HS-5 (cell line): ENCODE data around the gene TMEM45B.
"Not testable (repeated sequence)": the region's sequence is repeated elsewhere in the genome, so short reads cannot be mapped to it uniquely, and the experiment has no call there.

Source experiments
- DNase-seq: peaks from one replicate; pipeline ENCODE4 v3.0.0-alpha.2; 2012; ENCODE audit warnings: low read depth

Gene TMEM45B

DNA sequence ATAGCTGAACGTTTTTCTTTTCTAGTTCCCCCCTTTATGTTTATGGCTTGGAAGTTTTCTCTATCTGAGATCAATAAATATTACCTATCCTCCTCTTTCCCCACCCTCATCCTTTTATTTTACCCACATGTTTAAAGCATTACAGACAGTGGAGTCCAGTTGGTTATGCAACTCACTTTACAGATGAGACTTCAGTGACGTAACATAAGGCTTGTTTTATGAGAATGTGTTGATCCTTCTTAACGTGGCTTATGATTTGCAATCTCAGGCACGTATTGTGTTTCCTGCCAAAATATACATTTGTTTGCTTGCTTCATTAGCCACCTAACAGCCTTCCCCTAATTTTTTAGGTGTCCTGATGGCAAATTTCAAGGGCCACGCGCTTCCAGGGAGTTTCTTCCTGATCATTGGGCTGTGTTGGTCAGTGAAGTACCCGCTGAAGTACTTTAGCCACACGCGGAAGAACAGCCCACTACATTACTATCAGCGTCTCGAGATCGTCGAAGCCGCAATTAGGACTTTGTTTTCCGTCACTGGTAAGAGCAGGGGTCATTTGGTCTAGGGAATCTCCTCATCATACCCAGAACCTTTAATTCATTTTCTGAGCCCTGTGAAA lies 36.6 kb downstream of the TMEM45B start:
- no peak for DNase-seq

- no peak for DNase-seq
Measured at GRCh38 chr11:129853518-129854231, 38.0 kb downstream of the TMEM45B start.

DNA sequence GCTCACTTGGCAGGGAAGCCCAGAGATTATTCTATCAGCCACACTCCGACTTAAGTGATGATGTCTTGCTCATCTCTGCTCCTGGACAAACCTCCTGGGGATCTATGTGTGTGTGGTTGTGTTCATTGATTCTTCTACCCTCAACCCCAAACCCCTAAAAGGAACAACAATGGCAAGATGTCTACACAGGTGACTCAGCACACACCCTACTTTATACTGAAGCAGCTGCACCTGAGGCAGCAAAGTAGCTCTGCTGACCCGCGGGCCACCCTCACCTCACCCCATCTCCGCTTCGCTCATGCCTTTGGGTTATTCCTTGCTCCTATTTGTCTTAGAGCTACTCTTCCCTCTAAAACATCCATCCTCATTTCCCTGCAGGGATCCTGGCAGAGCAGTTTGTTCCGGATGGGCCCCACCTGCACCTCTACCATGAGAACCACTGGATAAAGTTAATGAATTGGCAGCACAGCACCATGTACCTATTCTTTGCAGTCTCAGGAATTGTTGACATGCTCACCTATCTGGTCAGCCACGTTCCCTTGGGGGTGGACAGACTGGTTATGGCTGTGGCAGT lies 38.7 kb downstream of the TMEM45B start:
- DNase-seq: no peak

DNA sequence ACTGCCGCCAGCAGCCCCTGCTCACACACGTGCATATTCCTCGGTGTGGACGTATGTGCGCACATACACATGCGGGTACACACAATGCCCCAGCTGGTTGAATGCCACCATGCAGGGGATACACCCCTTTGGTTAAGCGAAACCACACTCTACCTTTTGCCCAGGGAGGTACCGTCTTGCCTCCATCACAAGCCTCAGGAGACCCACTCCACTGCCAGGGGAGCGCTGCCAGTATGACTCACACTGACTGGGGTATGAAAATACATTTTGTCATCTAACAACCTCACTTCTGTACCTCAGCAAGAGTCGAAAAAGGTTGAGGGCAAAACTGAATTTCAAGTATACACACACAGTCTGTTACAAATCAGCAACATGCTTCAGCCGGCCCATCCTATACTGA lies 39.4 kb downstream of the TMEM45B start:
- no peak for DNase-seq

DNA sequence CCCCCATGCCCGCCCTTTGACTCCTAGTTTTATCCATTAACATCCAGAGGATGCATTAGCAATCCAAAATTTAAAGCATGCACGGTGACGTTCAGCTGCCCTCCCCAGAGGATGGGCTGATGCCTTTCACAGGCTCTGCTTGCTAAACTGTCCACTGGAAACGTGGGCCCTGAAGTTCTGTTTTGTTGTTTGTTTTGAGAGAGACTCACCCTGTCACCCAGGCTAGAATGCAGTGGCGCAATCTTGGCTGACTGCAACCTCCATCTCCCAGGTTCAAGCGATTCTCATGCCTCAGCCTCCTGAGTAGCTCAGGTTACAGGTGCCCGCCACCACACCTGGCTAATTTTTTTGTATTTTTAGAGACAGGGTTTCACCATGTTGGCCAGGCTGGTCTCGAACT lies 40.4 kb downstream of the TMEM45B start:
- DNase-seq: no peak

DNA sequence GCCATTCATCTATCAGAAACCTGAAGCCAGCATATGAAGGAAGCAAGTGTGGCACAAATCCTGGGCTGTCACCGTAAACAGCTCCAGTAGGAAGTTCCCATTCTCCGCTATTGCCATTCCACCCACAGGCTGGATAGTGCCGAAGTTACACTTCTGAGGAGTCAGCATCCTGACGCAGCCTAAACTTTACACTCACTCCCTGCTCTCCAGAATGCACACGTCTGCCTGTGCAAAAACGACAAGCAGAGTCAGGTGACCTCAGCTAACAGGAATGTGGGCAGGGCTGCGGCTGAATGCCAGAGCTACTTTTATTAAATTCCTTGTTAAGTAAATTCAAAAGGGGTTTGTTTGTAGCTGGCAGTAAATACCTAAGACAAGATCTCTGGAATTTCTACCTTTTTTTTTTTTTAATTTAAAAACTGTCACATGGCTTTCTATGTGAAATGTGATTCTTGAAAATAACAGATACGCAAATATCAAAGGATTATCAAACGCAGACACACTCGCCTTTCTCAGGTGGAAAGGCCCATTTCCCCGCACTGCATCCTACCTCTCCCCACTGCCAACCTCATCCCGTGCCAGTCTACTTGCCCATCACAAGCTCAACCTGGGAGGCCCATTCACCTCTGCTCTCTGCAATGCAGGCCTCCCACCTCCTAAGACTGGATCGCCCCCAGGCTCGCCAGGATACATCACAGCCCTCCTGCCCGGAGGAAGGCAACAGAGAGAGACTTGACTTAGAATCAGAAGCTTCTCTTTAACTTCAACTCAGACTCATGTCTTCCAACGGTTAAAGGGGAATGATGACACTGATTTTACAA lies 46.3 kb downstream of the TMEM45B start:
- DNase-seq: peak; percentile 76

- no peak for DNase-seq
Measured at GRCh38 chr11:129864811-129865210, 49.2 kb downstream of the TMEM45B start.

GRCh38 chr11:129865701-129866100 lies 50.1 kb downstream of the TMEM45B start:
- no peak for DNase-seq

GRCh38 chr11:129866311-129866710 lies 50.7 kb downstream of the TMEM45B start:
- DNase-seq: no peak

DNA sequence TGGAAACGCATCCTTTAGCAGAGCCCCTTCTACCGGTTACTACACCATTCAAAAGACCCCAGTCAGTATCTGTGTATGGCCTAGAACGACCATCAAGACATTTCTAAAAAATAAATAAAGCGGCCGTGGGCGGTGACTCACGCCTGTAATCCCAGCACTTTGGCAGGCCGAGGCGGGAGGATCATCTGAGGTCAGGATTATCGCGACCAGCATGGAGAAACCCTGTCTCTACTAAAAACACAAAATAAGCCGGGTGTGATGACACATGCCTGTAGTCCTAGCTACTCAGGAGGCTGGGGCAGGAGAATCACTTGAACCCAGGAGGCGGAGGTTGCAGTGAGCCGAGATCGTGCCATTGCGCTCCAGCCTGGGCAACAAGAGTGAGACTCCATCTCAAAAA lies 53.0 kb downstream of the TMEM45B start:
- not testable (repeated sequence) for DNase-seq

- no peak for DNase-seq
Measured at GRCh38 chr11:129871914-129872313, 56.3 kb downstream of the TMEM45B start.

- DNase-seq: no peak
Measured at GRCh38 chr11:129880311-129880710, 64.7 kb downstream of the TMEM45B start.

DNA sequence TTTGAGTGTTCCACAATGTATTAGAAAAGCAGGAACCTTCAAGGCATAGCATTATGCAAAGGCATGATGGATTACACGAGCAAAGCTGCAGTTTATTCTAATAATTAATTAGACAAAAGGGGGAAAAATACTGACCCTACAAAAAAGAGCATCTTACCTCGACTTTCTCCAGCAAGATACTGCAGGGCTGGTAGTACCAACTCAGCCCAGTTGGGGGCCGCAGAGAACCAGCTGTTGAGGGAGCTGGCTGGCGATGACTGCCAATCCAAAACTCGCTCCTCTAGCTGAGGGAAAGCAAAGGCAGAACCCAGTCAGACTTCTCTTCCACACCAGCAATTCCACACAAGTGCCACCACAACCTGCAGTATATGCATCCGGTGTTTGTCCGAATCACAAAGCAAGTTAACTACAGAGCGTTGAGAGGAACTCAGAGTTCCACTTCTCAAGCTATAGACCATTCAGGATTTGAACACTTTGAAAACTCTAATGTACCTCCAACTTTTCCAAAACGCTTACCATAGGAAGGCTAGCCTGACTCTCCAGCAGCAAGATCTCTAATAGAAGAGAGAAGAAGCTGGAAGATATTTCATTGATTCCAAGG lies 66.0 kb downstream of the TMEM45B start:
- DNase-seq: no peak

DNA sequence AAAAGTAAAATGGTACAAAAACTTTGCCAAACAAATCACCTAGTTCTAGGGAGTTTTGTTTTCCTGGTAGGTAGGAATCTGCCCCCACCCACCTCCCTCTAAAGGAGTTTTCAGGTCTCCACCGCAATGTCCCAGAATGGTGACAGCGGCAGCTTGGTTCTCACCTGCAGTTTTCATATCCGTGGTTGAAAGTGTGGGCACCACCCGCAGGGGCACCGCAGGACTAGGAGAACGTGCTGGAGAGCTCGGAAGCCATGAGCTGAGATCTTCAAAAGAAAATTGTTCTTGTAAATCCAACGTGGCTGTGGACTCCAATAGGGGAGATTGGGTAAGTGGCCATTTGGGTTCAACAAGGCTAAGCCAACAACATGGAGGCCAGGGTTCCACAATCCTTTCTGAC lies 68.9 kb downstream of the TMEM45B start:
- no peak for DNase-seq

DNA sequence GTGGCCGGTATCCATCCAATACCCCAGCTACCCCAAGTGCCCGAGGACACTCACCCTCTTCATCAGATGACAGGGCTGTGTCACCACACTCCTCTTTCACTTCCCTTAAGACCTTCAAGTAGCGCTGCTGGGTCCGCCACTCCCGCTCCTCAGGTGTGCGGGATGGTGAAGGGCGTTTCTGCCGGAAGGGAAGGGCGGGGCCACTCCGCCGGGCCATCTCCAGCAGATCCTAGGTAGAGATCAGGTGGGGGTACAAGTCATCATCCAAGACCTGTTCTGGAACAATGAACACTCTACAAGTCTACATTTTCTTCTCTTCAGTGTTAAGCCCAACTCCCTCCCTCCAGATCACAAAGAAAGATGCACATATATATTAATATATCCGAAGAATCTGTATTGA lies 69.7 kb downstream of the TMEM45B start:
- no peak for DNase-seq

DNA sequence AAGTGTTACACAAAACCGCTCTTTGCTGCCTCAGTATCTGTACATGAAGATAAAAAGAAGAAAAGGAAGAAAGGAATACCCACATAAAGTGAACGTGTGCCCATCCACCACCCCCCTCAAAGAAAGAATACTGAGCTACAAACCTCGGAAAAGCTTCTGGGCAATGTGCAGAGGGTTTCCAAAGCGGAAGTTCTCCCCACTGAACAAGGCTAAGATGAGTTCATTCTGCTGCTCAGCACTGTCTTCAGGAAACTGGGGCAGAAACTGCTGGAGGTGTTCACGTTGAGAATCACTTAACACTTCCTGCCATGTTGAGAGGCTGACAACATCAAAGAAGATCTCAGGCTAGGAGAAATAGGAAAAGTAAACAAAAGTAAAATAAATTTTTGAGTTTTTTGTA lies 72.8 kb downstream of the TMEM45B start:
- DNase-seq: no peak

GRCh38 chr11:129894278-129895125 lies 78.9 kb downstream of the TMEM45B start:
- DNase-seq: peak; percentile 4

GRCh38 chr11:129895126-129896041 lies 79.7 kb downstream of the TMEM45B start, which contains the start of gene NFRKB:
TSS of gene NFRKB (minus strand) at chr11:129895578. CDS start at chr11:129892849, 2,729 bp downstream.
- DNase-seq: peak; percentile 2

DNA sequence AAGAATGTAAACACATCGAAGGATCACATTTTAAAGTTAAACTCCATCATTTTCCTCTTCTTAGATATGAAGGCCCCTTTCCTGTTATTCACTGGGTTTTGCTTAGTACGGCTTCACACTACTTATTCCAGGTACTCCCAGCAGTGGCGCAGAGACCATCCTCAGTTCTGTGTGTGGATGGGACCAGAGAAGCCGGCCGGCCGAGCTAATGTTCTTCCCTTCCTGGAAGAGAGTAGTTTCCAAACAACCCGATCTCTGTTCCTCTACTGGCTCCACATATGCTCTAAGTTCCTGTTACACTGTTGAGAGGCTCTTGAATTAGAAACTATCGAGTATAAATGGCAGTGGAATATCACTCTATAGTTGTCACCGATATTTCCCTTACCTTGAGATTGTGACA lies 80.4 kb downstream of the TMEM45B start:
- DNase-seq: no peak

- no peak for DNase-seq
Measured at GRCh38 chr11:129905402-129905801, 89.8 kb downstream of the TMEM45B start.
